ENCODE data around the gene SNX15. TPM values are rescaled to one million over a fixed set of nuclear protein-coding genes. Genes with fewer than 3 reads are reported as not detected.

The SNX15 gene
- total RNA-seq, 2 donors from 2014 or later = 23.4 to 25.2 TPM

GRCh38 chr11:65063532-65063931, 36.3 kb downstream of the SNX15 start:
- 65% methylated on average over 3 of the region's 3 CpGs for WGBS
- Histone ChIP-seq H3K27ac (no peak overlapping the region), H3K9me3 (no peaks in the 10 kb centered on the region), H3K4me1 (replicated peaks) (no peaks in the 10 kb centered on the region), H3K36me3 (no peaks in the 10 kb centered on the region), H3K27me3 (replicated peaks; ENCODE audit: insufficient read depth) (no peaks in the 10 kb centered on the region), H3K4me3 (no peak overlapping the region)
- no peak for DNase-seq (ENCODE audit: low spot score)
- intact Hi-C loops (cut with DNase I) = no loop called here
- TF ChIP-seq POLR2AphosphoS5 (IDR thresholded peaks at IDR 0.05) (no peak), POLR2A (IDR thresholded peaks at IDR 0.05) (no peak)
- TF ChIP-seq, protein P1, sequence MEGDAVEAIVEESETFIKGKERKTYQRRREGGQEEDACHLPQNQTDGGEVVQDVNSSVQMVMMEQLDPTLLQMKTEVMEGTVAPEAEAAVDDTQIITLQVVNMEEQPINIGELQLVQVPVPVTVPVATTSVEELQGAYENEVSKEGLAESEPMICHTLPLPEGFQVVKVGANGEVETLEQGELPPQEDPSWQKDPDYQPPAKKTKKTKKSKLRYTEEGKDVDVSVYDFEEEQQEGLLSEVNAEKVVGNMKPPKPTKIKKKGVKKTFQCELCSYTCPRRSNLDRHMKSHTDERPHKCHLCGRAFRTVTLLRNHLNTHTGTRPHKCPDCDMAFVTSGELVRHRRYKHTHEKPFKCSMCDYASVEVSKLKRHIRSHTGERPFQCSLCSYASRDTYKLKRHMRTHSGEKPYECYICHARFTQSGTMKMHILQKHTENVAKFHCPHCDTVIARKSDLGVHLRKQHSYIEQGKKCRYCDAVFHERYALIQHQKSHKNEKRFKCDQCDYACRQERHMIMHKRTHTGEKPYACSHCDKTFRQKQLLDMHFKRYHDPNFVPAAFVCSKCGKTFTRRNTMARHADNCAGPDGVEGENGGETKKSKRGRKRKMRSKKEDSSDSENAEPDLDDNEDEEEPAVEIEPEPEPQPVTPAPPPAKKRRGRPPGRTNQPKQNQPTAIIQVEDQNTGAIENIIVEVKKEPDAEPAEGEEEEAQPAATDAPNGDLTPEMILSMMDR (IDR thresholded peaks at IDR 0.05) = no peak

- no peaks in the 10 kb centered on the region for H3K9me3 ChIP-seq
- WGBS = 84% methylated on average over 4 of the region's 4 CpGs
- no peak for DNase-seq (ENCODE audit: low spot score)
- H3K27me3 ChIP-seq (replicated peaks; ENCODE audit: insufficient read depth) = no peaks in the 10 kb centered on the region
- H3K4me3 ChIP-seq = no peak overlapping the region
- H3K27ac ChIP-seq = no peak overlapping the region
- TF ChIP-seq, protein P1 (IDR thresholded peaks at IDR 0.05) = no peak
- TF ChIP-seq POLR2A (IDR thresholded peaks at IDR 0.05) = no peak
- TF ChIP-seq POLR2AphosphoS5 (IDR thresholded peaks at IDR 0.05) = no peak
- H3K36me3 ChIP-seq = no peaks in the 10 kb centered on the region
- intact Hi-C loops (cut with DNase I) = no loop called here
- no peaks in the 10 kb centered on the region for H3K4me1 ChIP-seq (replicated peaks)
These were observed 37.6 kb downstream of the SNX15 start for GRCh38 chr11:65064847-65065240.

GRCh38 chr11:65065851-65066250, 38.6 kb downstream of the SNX15 start:
- no peak overlapping the region for H3K4me3 ChIP-seq
- WGBS = 84% methylated on average over 7 of the region's 7 CpGs
- intact Hi-C loops (cut with DNase I) = no loop called here
- no peaks in the 10 kb centered on the region for H3K4me1 ChIP-seq (replicated peaks)
- H3K27ac ChIP-seq = no peak overlapping the region
- DNase-seq (ENCODE audit: low spot score) = no peak
- H3K27me3 ChIP-seq (replicated peaks; ENCODE audit: insufficient read depth) = no peaks in the 10 kb centered on the region
- H3K9me3 ChIP-seq = no peaks in the 10 kb centered on the region
- H3K36me3 ChIP-seq = no peaks in the 10 kb centered on the region
- TF ChIP-seq, protein P1 (IDR thresholded peaks at IDR 0.05) = no peak
- TF ChIP-seq POLR2A (IDR thresholded peaks at IDR 0.05) (no peak), POLR2AphosphoS5 (IDR thresholded peaks at IDR 0.05) (no peak)

- Histone ChIP-seq H3K27ac (no peak overlapping the region), H3K27me3 (replicated peaks; ENCODE audit: insufficient read depth) (no peaks in the 10 kb centered on the region), H3K4me1 (replicated peaks) (no peaks in the 10 kb centered on the region), H3K9me3 (no peaks in the 10 kb centered on the region), H3K4me3 (no peak overlapping the region), H3K36me3 (no peaks in the 10 kb centered on the region)
- no peak for TF ChIP-seq POLR2A (IDR thresholded peaks at IDR 0.05)
- TF ChIP-seq POLR2AphosphoS5 (IDR thresholded peaks at IDR 0.05) = no peak
- TF ChIP-seq, protein P1 (IDR thresholded peaks at IDR 0.05) = no peak
- intact Hi-C loops (cut with DNase I) = no loop called here
- DNase-seq (ENCODE audit: low spot score) = no peak
- WGBS = 67% methylated on average over 11 of the region's 11 CpGs
These were observed 39.1 kb downstream of the SNX15 start for GRCh38 chr11:65066315-65066714.

DNA sequence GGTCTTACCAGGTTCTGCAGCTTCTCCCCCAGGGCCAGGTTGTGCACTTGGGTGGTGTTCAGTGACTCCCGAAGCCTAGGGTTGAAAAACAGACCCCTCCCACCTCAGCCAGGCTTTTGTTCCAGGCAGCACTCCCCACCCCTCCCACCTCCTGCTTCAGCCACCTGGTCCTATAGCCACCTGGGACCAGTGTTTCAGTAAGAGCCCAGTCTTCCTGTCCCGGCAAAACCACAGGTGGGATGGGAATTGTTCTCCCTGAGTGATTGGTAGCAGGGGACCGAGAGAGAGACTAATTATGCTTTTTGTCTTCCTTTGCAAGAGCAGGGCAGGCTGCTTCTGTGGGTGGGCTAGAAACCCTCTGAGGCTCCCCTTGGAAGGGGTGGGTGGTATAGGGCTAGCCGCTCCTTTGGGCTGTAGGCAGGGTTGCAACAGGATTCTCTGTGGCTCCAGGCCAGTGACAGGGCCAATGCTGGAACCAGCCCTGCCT, 39.6 kb downstream of the SNX15 start:
- intact Hi-C loops (cut with DNase I) = no loop called here
- Histone ChIP-seq H3K27me3 (replicated peaks; ENCODE audit: insufficient read depth) (no peaks in the 10 kb centered on the region), H3K4me1 (replicated peaks) (no peaks in the 10 kb centered on the region), H3K36me3 (no peaks in the 10 kb centered on the region), H3K27ac (no peak overlapping the region), H3K4me3 (no peak overlapping the region), H3K9me3 (no peaks in the 10 kb centered on the region)
- DNase-seq (ENCODE audit: low spot score) = no peak
- TF ChIP-seq POLR2A (IDR thresholded peaks at IDR 0.05) (no peak), POLR2AphosphoS5 (IDR thresholded peaks at IDR 0.05) (no peak)
- TF ChIP-seq, protein P1 (IDR thresholded peaks at IDR 0.05) = no peak
- whole genome bisulfite sequencing = 76% methylated on average over 4 of the region's 4 CpGs

All from prostate gland (tissue), 2 donors.